ENCODE data around the gene GPR135. TPM values are rescaled to one million over a fixed set of nuclear protein-coding genes. Genes with fewer than 3 reads are reported as not detected.
"Not testable (repeated sequence)": the region's sequence is repeated elsewhere in the genome, so short reads cannot be mapped to it uniquely, and the experiment has no call there.

GPR135 gene
- polyA plus RNA-seq, 1 donor (not counting 4 experiments of a cell fraction or from before 2014, with no cell fraction given): 0.90 TPM

GRCh38 chr14:59450716-59451115 is 14.5 kb downstream of the GPR135 start:
- no peaks in the 10 kb centered on the region for H3K4me1 ChIP-seq (ENCODE audit: control insufficient read depth, extremely low read depth, insufficient read depth, low read length)
- TF ChIP-seq CTCF (optimal IDR thresholded peaks at IDR 0.05 in 1 of 3, IDR thresholded peaks at IDR 0.05 in 1 of 3, conservative IDR thresholded peaks at IDR 0.05 in 1 of 3; ENCODE audit: extremely low read depth in 1 of 3, insufficient read depth in 2 of 3, low read length in 3 of 3) (no peak), EZH2 (IDR thresholded peaks at IDR 0.05; ENCODE audit: low read length) (no peak)
- no peak overlapping the region for H3K4me2 ChIP-seq (ENCODE audit: control insufficient read depth, extremely low read depth, insufficient read depth, low read depth, low read length)
- H3K9ac ChIP-seq (ENCODE audit: control insufficient read depth, extremely low read depth, insufficient read depth, low read length): no peak overlapping the region
- no peaks in the 10 kb centered on the region for H3K79me2 ChIP-seq (ENCODE audit: control insufficient read depth, insufficient read depth, low read length)
- FAIRE-seq (no peak), DNase-seq (ENCODE audit: low read depth, low spot score) (no peak)
- H3K9me3 ChIP-seq (ENCODE audit: control insufficient read depth, low read depth, low read length): no peaks in the 10 kb centered on the region
- H3K27ac ChIP-seq (ENCODE audit: control insufficient read depth, insufficient read depth, low read length): no peak overlapping the region
- no peaks in the 10 kb centered on the region for H3K27me3 ChIP-seq (ENCODE audit: control insufficient read depth, extremely low read depth, insufficient read depth, low read length)
- H4K20me1 ChIP-seq (ENCODE audit: control insufficient read depth, extremely low read depth, insufficient read depth, low read length): no peaks in the 10 kb centered on the region
- dilution Hi-C loops (cut with MboI; ENCODE audit: extremely low pct_ligation_motif_present, low sequenced_read_pairs): no loop called here
- no peaks in the 10 kb centered on the region for H3K9me1 ChIP-seq (ENCODE audit: control insufficient read depth, extremely low read depth, insufficient read depth, low read length)
- H3K4me3 ChIP-seq (ENCODE audit: control insufficient read depth in 2 of 3, extremely low read depth in 1 of 3, insufficient read depth in 2 of 3, low read depth in 1 of 3, low read length in 3 of 3): no peak overlapping the region
- H3K36me3 ChIP-seq (ENCODE audit: control insufficient read depth in 2 of 2, extremely low read depth in 1 of 2, insufficient read depth in 2 of 2, low read length in 2 of 2): peaks cover 0 to 4% of the 10 kb centered on the region in 2 experiments
- H2AFZ ChIP-seq (ENCODE audit: control insufficient read depth, low read length): no peak overlapping the region

GRCh38 chr14:59448673-59449072 is 16.5 kb downstream of the GPR135 start:
- dilution Hi-C loops (cut with MboI; ENCODE audit: extremely low pct_ligation_motif_present, low sequenced_read_pairs); H3K9me1 ChIP-seq (ENCODE audit: control insufficient read depth, extremely low read depth, insufficient read depth, low read length); H3K9ac ChIP-seq (ENCODE audit: control insufficient read depth, extremely low read depth, insufficient read depth, low read length); H3K27ac ChIP-seq (ENCODE audit: control insufficient read depth, insufficient read depth, low read length); H3K4me2 ChIP-seq (ENCODE audit: control insufficient read depth, extremely low read depth, insufficient read depth, low read depth, low read length); H3K9me3 ChIP-seq (ENCODE audit: control insufficient read depth, low read depth, low read length); H2AFZ ChIP-seq (ENCODE audit: control insufficient read depth, low read length); H4K20me1 ChIP-seq (ENCODE audit: control insufficient read depth, extremely low read depth, insufficient read depth, low read length); DNase-seq (ENCODE audit: low read depth, low spot score); H3K79me2 ChIP-seq (ENCODE audit: control insufficient read depth, insufficient read depth, low read length); H3K4me3 ChIP-seq (ENCODE audit: control insufficient read depth in 2 of 3, extremely low read depth in 1 of 3, insufficient read depth in 2 of 3, low read depth in 1 of 3, low read length in 3 of 3); FAIRE-seq; H3K36me3 ChIP-seq (ENCODE audit: control insufficient read depth in 2 of 2, extremely low read depth in 1 of 2, insufficient read depth in 2 of 2, low read length in 2 of 2); H3K4me1 ChIP-seq (ENCODE audit: control insufficient read depth, extremely low read depth, insufficient read depth, low read length); H3K27me3 ChIP-seq (ENCODE audit: control insufficient read depth, extremely low read depth, insufficient read depth, low read length): not testable (repeated sequence)

GRCh38 chr14:59439256-59439965 is 25.8 kb downstream of the GPR135 start:
- H3K4me1 ChIP-seq (ENCODE audit: control insufficient read depth, extremely low read depth, insufficient read depth, low read length): peaks cover 10% of the 10 kb centered on the region
- H2AFZ ChIP-seq (ENCODE audit: control insufficient read depth, low read length): no peak overlapping the region
- no peak for FAIRE-seq
- H3K27ac ChIP-seq (ENCODE audit: control insufficient read depth, insufficient read depth, low read length): no peak overlapping the region
- no peak overlapping the region for H3K9ac ChIP-seq (ENCODE audit: control insufficient read depth, extremely low read depth, insufficient read depth, low read length)
- no peaks in the 10 kb centered on the region for H3K27me3 ChIP-seq (ENCODE audit: control insufficient read depth, extremely low read depth, insufficient read depth, low read length)
- DNase-seq (ENCODE audit: low read depth, low spot score): no peak
- H3K4me3 ChIP-seq (ENCODE audit: control insufficient read depth in 2 of 3, extremely low read depth in 1 of 3, insufficient read depth in 2 of 3, low read depth in 1 of 3, low read length in 3 of 3): no peak overlapping the region
- no peaks in the 10 kb centered on the region for H3K36me3 ChIP-seq (ENCODE audit: control insufficient read depth in 2 of 2, extremely low read depth in 1 of 2, insufficient read depth in 2 of 2, low read length in 2 of 2)
- H3K9me1 ChIP-seq (ENCODE audit: control insufficient read depth, extremely low read depth, insufficient read depth, low read length): no peaks in the 10 kb centered on the region
- dilution Hi-C loops (cut with MboI; ENCODE audit: extremely low pct_ligation_motif_present, low sequenced_read_pairs): no loop called here
- TF ChIP-seq CTCF (optimal IDR thresholded peaks at IDR 0.05 in 1 of 3, IDR thresholded peaks at IDR 0.05 in 1 of 3, conservative IDR thresholded peaks at IDR 0.05 in 1 of 3; ENCODE audit: extremely low read depth in 1 of 3, insufficient read depth in 2 of 3, low read length in 3 of 3) (no peak), EZH2 (IDR thresholded peaks at IDR 0.05; ENCODE audit: low read length) (no peak)
- no peaks in the 10 kb centered on the region for H3K9me3 ChIP-seq (ENCODE audit: control insufficient read depth, low read depth, low read length)
- H3K4me2 ChIP-seq (ENCODE audit: control insufficient read depth, extremely low read depth, insufficient read depth, low read depth, low read length): no peak overlapping the region
- H3K79me2 ChIP-seq (ENCODE audit: control insufficient read depth, insufficient read depth, low read length): no peaks in the 10 kb centered on the region
- H4K20me1 ChIP-seq (ENCODE audit: control insufficient read depth, extremely low read depth, insufficient read depth, low read length): no peaks in the 10 kb centered on the region
